HL-60 (cell line): ENCODE measurements around the gene ACBD5.

Experiments
- CTCF ChIP-seq: IDR thresholded peaks from one replicate; pipeline ENCODE4 v1.5.1; 2011; ENCODE audit warnings: low read length, control low read depth, inconsistent platforms; ENCODE audit not compliant: insufficient read depth
- POLR2AphosphoS5 ChIP-seq: IDR thresholded peaks from 2 replicates; pipeline ENCODE4 v1.6.1; 2012; ENCODE audit warnings: low read depth

GRCh38 chr10:27188259-27188658, 52.3 kb downstream of the ACBD5 start:
- TF ChIP-seq CTCF (no peak), POLR2AphosphoS5 (no peak)
